ENCODE measurements around the gene TRIP6. TPM values are rescaled to one million over a fixed set of nuclear protein-coding genes. Genes with fewer than 3 reads are reported as not detected.

The TRIP6 gene
- total RNA-seq, 1 donor from 2014 or later, result 13.1 TPM

GRCh38 chr7:100893910-100894721, 26.9 kb downstream of the TRIP6 start:
- peak; percentile 33 for DNase-seq
- H3K27me3 Mint-ChIP-seq (ENCODE audit: unreplicated experiment), result peaks cover 14% of the 10 kb centered on the region
- H3K4me1 Mint-ChIP-seq (ENCODE audit: low read depth, unreplicated experiment), result peaks cover 11% of the 10 kb centered on the region
- peak overlapping the region; percentile 74 for H3K4me3 Mint-ChIP-seq (ENCODE audit: unreplicated experiment)
- no peak for TF ChIP-seq CTCF (IDR thresholded peaks at IDR 0.05; ENCODE audit: partially characterized antibody, unreplicated experiment)
- no peaks in the 10 kb centered on the region for H3K36me3 Mint-ChIP-seq (ENCODE audit: unreplicated experiment)
- peaks cover 14% of the 10 kb centered on the region for H3K9me3 Mint-ChIP-seq (ENCODE audit: unreplicated experiment)
- H3K27ac Mint-ChIP-seq (ENCODE audit: unreplicated experiment), result no peak overlapping the region

GRCh38 chr7:100894860-100895700, 27.9 kb downstream of the TRIP6 start:
- peak; percentile 92 for DNase-seq
- Mint-ChIP-seq H3K27ac (ENCODE audit: unreplicated experiment) (no peak overlapping the region), H3K4me3 (ENCODE audit: unreplicated experiment) (peak overlapping the region; percentile 55), H3K36me3 (ENCODE audit: unreplicated experiment) (peaks cover 3% of the 10 kb centered on the region), H3K4me1 (ENCODE audit: low read depth, unreplicated experiment) (peaks cover 11% of the 10 kb centered on the region), H3K27me3 (ENCODE audit: unreplicated experiment) (peaks cover 14% of the 10 kb centered on the region), H3K9me3 (ENCODE audit: unreplicated experiment) (peaks cover 14% of the 10 kb centered on the region)
- TF ChIP-seq CTCF (IDR thresholded peaks at IDR 0.05; ENCODE audit: partially characterized antibody, unreplicated experiment), result peak; percentile 86

GRCh38 chr7:100895701-100895955, 28.4 kb downstream of the TRIP6 start, which contains the start of gene ACHE:
TSS of gene ACHE (minus strand) at chr7:100895888. CDS start at chr7:100894232, 1,656 bp downstream.
- Mint-ChIP-seq H3K36me3 (ENCODE audit: unreplicated experiment) (peaks cover 5% of the 10 kb centered on the region), H3K27me3 (ENCODE audit: unreplicated experiment) (peaks cover 14% of the 10 kb centered on the region), H3K4me3 (ENCODE audit: unreplicated experiment) (peak within 1 kb of the TSS; percentile 96), H3K4me1 (ENCODE audit: low read depth, unreplicated experiment) (peaks cover 11% of the 10 kb centered on the region), H3K27ac (ENCODE audit: unreplicated experiment) (peak within 1 kb of the TSS; percentile 90), H3K9me3 (ENCODE audit: unreplicated experiment) (peaks cover 14% of the 10 kb centered on the region)
- no peak for DNase-seq
- TF ChIP-seq CTCF (IDR thresholded peaks at IDR 0.05; ENCODE audit: partially characterized antibody, unreplicated experiment), result no peak

- peaks cover 11% of the 10 kb centered on the region for H3K4me1 Mint-ChIP-seq (ENCODE audit: low read depth, unreplicated experiment)
- peaks cover 5% of the 10 kb centered on the region for H3K36me3 Mint-ChIP-seq (ENCODE audit: unreplicated experiment)
- DNase-seq, result peak; percentile 73
- peaks cover 14% of the 10 kb centered on the region for H3K9me3 Mint-ChIP-seq (ENCODE audit: unreplicated experiment)
- H3K27me3 Mint-ChIP-seq (ENCODE audit: unreplicated experiment), result peaks cover 14% of the 10 kb centered on the region
- peak overlapping the region; percentile 90 for H3K27ac Mint-ChIP-seq (ENCODE audit: unreplicated experiment)
- TF ChIP-seq CTCF (IDR thresholded peaks at IDR 0.05; ENCODE audit: partially characterized antibody, unreplicated experiment), result no peak
- peak overlapping the region; percentile 96 for H3K4me3 Mint-ChIP-seq (ENCODE audit: unreplicated experiment)
These were observed 29.0 kb downstream of the TRIP6 start for GRCh38 chr7:100895956-100896731.

Data from glutamatergic neuron (in vitro differentiated cells).